K562 (cell line): Measurements from ENCODE around the gene ATP13A1. TPM values are rescaled to one million over a fixed set of nuclear protein-coding genes. Genes with fewer than 3 reads are reported as not detected.
A peak's percentile ranks its signal among the peaks of the same experiment; 100 is the strongest.

ENCODE experiments used
- CBX3 ChIP-seq, 2 experiments: IDR thresholded peaks; 1 replicate in 1 of 2; 2 replicates in 1 of 2; pipeline ENCODE4 v1.6.1; 2012; ENCODE audit warnings: inconsistent platforms in 2 of 2, low read length in 2 of 2, borderline replicate concordance in 1 of 2, control low read depth in 1 of 2
- CHD4 ChIP-seq: fragments of 200-600 bp; sonication (generic); IDR thresholded peaks from 3 replicates; pipeline ENCODE4 v1.6.1; 2012; ENCODE audit warnings: low read depth, mild to moderate bottlenecking, mixed read lengths, low read length, inconsistent platforms; ENCODE audit not compliant: insufficient read depth, insufficient replicate concordance, poor library complexity, severe bottlenecking
- CTBP1 ChIP-seq: fragments of 450-650 bp; IDR thresholded peaks from 2 replicates; pipeline ENCODE4 v1.6.1; 2016; ENCODE audit warnings: borderline replicate concordance
- CTCFL ChIP-seq: IDR thresholded peaks from 2 replicates; pipeline ENCODE4 v1.6.1; 2011; ENCODE audit warnings: borderline replicate concordance, low read depth, mild to moderate bottlenecking, moderate library complexity, low read length; ENCODE audit not compliant: insufficient read depth, poor library complexity, severe bottlenecking
- FOXA3 ChIP-seq, 2 experiments: fragments of 450-650 bp in 1 of 2; sonication (generic) in 1 of 2; formaldehyde crosslinking; IDR thresholded peaks in 1 of 2; conservative IDR thresholded peaks in 1 of 2; 2 replicates each; pipeline versions ENCODE4 v1.4.0 to v1.8.0; 2020 to 2022; ENCODE audit warnings: mild to moderate bottlenecking in 2 of 2, missing genetic modification reagents in 1 of 2
- HDAC2 ChIP-seq: fragments of 450-650 bp; IDR thresholded peaks from 2 replicates; pipeline ENCODE4 v1.6.1; 2016; ENCODE audit warnings: mild to moderate bottlenecking
- HLTF ChIP-seq: fragments of 450-650 bp; IDR thresholded peaks from 2 replicates; pipeline ENCODE4 v1.6.1; 2016
- NFATC3 ChIP-seq: fragments of 450-650 bp; IDR thresholded peaks from 2 replicates; pipeline ENCODE4 v1.6.1; 2017; ENCODE audit warnings: mild to moderate bottlenecking
- PTRF ChIP-seq: fragments of 450-650 bp; IDR thresholded peaks from 2 replicates; pipeline ENCODE4 v1.6.1; 2016; ENCODE audit warnings: mild to moderate bottlenecking, missing genetic modification characterization, missing compliant biosample characterization
- SIRT6 ChIP-seq: IDR thresholded peaks from one replicate; pipeline ENCODE4 v1.6.1; 2012; ENCODE audit warnings: low read depth, mild to moderate bottlenecking, control low read depth, inconsistent platforms, low read length, moderate library complexity
- SMARCB1 ChIP-seq: IDR thresholded peaks from 2 replicates; pipeline ENCODE4 v1.6.1; 2011; ENCODE audit warnings: improper control_type of control experiment, low read depth; ENCODE audit not compliant: insufficient read length
- SUPT5H ChIP-seq: fragments of 450-650 bp; IDR thresholded peaks from 2 replicates; pipeline ENCODE4 v1.6.1; 2016
- ZBTB9 ChIP-seq: fragments of 450-650 bp; formaldehyde crosslinking; IDR thresholded peaks from 2 replicates; pipeline ENCODE4 v1.4.0; 2020; ENCODE audit warnings: mild to moderate bottlenecking, moderate library complexity
- ZFP30 ChIP-seq: fragments of 250-450 bp; sonication (Bioruptor Pico); IDR thresholded peaks from 2 replicates; pipeline ENCODE4 v1.8.0; 2022; ENCODE audit warnings: moderate library complexity, mild to moderate bottlenecking, inconsistent platforms, borderline replicate concordance
- ZNF134 ChIP-seq: fragments of 250-450 bp; sonication (Bioruptor Pico); conservative IDR thresholded peaks from 2 replicates; pipeline ENCODE4 v1.4.0; 2020
- ZNF224 ChIP-seq: sonication (generic); formaldehyde crosslinking; IDR thresholded peaks from 2 replicates; pipeline ENCODE4 v1.8.0; 2022; ENCODE audit warnings: mild to moderate bottlenecking, missing genetic modification reagents
- polyA plus RNA-seq, 8 experiments: library from polyadenylated mRNA; depleted of rRNA in 4 of 8; stranded (reverse) in 5 of 8; unstranded in 3 of 8; fragments of >200 nt; fragmentation: Nextera tagmentation in 2 of 8; fragmentation: Illumina TruSeq in 1 of 8; extraction: Ambion mirVana in 2 of 8; extraction: Trizol in 1 of 8; gene quantifications; 2 replicates each; pipeline versions ENCODE4 v1.2.1 to v1.2.3, GENCODE V29; 2011 to 2014; ENCODE audit warnings: inconsistent platforms in 1 of 8, missing spikeins in 1 of 8
- total RNA-seq, 7 experiments: library from RNA; depleted of rRNA in 6 of 7; stranded (reverse); fragments of >200 nt in 6 of 7; fragmentation: Illumina TruSeq in 2 of 7; extraction: Trizol in 2 of 7; gene quantifications; 2 replicates each; pipeline versions ENCODE4 v1.2.1 to v1.2.3, GENCODE V29; 2011 to 2021; ENCODE audit warnings: low replicate concordance in 1 of 7
- TF ChIP-seq, protein P1 (sequence below): fragments of 200-800 bp; sonication (Bioruptor generic); IDR thresholded peaks from 2 replicates; pipeline ENCODE4 v1.6.1; 2017; ENCODE audit warnings: missing genetic modification characterization, missing compliant biosample characterization
- TF ChIP-seq, protein P2 (sequence below), 2 experiments: fragments of 450-650 bp in 1 of 2; sonication (generic) in 1 of 2; formaldehyde crosslinking; conservative IDR thresholded peaks; 2 replicates each; pipeline versions ENCODE4 v1.4.0 to v1.8.1; 2020 to 2022; ENCODE audit warnings: mild to moderate bottlenecking in 1 of 2, missing genetic modification reagents in 1 of 2
- TF ChIP-seq, protein P3 (sequence below), 2 experiments: fragments of 200-800 bp in 1 of 2; sonication (Bioruptor generic) in 1 of 2; sonication (generic) in 1 of 2; formaldehyde crosslinking in 1 of 2; IDR thresholded peaks in 1 of 2; conservative IDR thresholded peaks in 1 of 2; 2 replicates each; pipeline versions ENCODE4 v1.5.0 to v1.6.1; 2016 to 2020; ENCODE audit warnings: missing compliant biosample characterization in 1 of 2, missing genetic modification characterization in 1 of 2, missing genetic modification reagents in 1 of 2

ATP13A1 gene
- total and polyA plus RNA-seq, 9 of the 15 experiments (the other 6 are each of a cell fraction or from before 2014, with no cell fraction given) = 0.90 to 83.8 (median 23.1) TPM

DNA sequence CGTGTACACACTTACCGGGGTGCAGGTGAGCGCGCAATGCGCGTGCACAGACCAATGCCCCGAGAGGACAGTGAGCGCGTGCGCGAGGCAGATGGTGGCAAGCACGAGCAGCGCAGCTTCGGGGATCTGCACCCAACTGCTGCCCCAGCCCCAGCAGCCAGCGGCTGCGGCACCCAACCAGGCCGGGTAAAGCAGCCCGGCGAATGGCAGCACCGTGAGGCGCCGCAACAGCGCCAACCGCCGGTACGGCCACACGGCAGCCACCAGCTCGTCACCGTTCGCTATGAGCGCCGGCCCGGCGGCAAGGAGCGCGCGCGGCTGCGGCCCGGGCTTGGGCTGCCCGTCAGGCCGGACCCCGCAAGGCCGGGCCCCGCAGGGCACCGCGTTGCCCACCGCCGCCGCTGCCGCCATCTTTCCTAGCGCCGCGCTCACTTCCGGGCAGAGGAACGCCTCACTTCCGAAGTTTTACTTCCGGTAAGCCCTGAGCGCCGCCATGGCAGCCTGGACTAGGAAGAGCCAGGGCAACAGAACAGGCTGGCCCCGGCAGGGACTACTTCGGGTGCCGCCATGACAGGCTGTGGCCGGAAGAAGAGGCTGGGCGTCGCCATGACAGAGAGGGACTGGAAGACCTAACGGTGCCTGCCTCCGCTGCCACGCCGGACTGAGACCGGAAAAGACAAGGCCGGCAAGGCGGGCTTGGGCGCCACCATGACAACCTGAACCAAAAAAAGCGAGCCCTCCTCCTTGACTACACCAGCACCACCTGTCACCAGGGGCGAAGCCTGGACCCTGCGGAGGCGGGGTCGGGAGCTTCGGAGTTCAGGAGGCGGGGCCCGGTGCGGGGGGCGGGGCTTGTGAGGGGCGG is at the start of gene ATP13A1 (continued):
- TF ChIP-seq CTCFL (peak; percentile 13), FOXA3 (CRISPR knock-in tag; conservative IDR thresholded peaks at IDR 0.05 in 1 of 2, IDR thresholded peaks at IDR 0.05 in 1 of 2) (no peak), CBX3 (IDR thresholded peaks at IDR 0.05; ENCODE audit: borderline replicate concordance in 1 of 2, low read length in 2 of 2) (no peak), HLTF (no peak), SUPT5H (peak; percentile 74), CTBP1 (peak; percentile 33; the same call in 1 of the 2 replicates), ZNF224 (no peak), ZNF134 (CRISPR knock-in tag) (peak; percentile 61; the same call in 1 of the 2 replicates), PTRF (tag) (no peak), SMARCB1 (no peak), SIRT6 (no peak), ZFP30 (no peak), HDAC2 (0 out of 2 replicates have a peak, but pooled peaks have one; percentile 16), NFATC3 (no peak), ZBTB9 (CRISPR knock-in tag) (peak; percentile 60; the same call in 1 of the 2 replicates), CHD4 (no peak)
- TF ChIP-seq, protein P1, sequence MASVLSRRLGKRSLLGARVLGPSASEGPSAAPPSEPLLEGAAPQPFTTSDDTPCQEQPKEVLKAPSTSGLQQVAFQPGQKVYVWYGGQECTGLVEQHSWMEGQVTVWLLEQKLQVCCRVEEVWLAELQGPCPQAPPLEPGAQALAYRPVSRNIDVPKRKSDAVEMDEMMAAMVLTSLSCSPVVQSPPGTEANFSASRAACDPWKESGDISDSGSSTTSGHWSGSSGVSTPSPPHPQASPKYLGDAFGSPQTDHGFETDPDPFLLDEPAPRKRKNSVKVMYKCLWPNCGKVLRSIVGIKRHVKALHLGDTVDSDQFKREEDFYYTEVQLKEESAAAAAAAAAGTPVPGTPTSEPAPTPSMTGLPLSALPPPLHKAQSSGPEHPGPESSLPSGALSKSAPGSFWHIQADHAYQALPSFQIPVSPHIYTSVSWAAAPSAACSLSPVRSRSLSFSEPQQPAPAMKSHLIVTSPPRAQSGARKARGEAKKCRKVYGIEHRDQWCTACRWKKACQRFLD (CRISPR knock-in tag) = peak; percentile 86
- TF ChIP-seq, protein P2, sequence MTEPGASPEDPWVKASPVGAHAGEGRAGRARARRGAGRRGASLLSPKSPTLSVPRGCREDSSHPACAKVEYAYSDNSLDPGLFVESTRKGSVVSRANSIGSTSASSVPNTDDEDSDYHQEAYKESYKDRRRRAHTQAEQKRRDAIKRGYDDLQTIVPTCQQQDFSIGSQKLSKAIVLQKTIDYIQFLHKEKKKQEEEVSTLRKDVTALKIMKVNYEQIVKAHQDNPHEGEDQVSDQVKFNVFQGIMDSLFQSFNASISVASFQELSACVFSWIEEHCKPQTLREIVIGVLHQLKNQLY (CRISPR knock-in tag; conservative IDR thresholded peaks at IDR 0.05) = no peak
- TF ChIP-seq, protein P3, sequence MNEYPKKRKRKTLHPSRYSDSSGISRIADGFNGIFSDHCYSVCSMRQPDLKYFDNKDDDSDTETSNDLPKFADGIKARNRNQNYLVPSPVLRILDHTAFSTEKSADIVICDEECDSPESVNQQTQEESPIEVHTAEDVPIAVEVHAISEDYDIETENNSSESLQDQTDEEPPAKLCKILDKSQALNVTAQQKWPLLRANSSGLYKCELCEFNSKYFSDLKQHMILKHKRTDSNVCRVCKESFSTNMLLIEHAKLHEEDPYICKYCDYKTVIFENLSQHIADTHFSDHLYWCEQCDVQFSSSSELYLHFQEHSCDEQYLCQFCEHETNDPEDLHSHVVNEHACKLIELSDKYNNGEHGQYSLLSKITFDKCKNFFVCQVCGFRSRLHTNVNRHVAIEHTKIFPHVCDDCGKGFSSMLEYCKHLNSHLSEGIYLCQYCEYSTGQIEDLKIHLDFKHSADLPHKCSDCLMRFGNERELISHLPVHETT (CRISPR knock-in tag; conservative IDR thresholded peaks at IDR 0.05 in 1 of 2, IDR thresholded peaks at IDR 0.05 in 1 of 2) = peak in 1 of 2 experiments; percentile 91; a peak in 2 of 4 replicates
